ENCODE results near the gene OR4B1. TPM values are rescaled to one million over a fixed set of nuclear protein-coding genes. Genes with fewer than 3 reads are reported as not detected.
"Not testable (repeated sequence)": the region's sequence is repeated elsewhere in the genome, so short reads cannot be mapped to it uniquely, and the experiment has no call there.

The OR4B1 gene
- total RNA-seq, 1 experiment from 2014 or later, result not detected

DNA sequence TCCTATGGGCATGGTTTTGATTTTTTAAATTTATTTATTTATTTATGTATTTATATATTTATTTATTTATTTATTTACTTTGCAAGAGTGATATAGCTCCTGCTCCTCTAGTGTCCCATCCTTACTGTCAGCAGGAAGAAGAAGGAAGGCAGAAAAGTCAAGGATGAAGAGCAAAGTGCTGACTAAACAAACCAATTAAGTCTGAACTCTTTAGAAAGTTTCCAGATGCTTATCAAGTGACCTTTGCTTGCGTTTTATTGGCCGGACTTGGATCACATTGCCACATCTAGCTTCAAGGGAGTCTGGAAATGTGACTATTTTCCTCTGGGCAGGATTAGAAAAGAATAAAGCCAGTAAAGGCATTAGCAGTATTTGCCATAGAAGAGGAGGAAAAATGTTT, 8.7 kb upstream of the OR4B1 start:
- no peak for DNase-seq
- Histone ChIP-seq H3K4me3 (ENCODE audit: insufficient read depth, low read depth, low read length) (no peak overlapping the region), H3K36me3 (replicated peaks; ENCODE audit: control insufficient read depth, insufficient read depth, low read length) (no peaks in the 10 kb centered on the region), H3K27me3 (ENCODE audit: control insufficient read depth, insufficient read depth, low read length) (no peaks in the 10 kb centered on the region)

DNA sequence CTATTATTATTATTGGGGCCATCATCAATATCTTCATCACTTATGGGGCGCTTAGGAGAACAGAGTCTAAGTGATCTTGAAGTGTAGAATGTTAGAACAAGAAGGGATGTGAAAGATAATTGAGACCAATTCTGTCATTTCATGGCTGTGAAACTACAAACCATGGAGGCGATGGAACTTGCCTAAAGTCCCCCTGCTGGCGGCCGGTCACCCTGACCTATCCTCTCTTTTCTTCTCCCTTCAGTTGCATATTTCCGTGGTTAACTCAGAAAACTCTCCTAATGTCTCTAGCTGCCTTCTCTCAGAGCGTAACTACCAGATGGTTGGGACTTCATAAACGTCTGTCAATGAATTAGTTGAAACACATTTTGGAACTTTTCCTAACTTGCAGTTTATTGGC, 6.6 kb upstream of the OR4B1 start:
- DNase-seq, result no peak
- no peaks in the 10 kb centered on the region for H3K27me3 ChIP-seq (ENCODE audit: control insufficient read depth, insufficient read depth, low read length)
- H3K36me3 ChIP-seq (replicated peaks; ENCODE audit: control insufficient read depth, insufficient read depth, low read length), result no peaks in the 10 kb centered on the region
- no peak overlapping the region for H3K4me3 ChIP-seq (ENCODE audit: insufficient read depth, low read depth, low read length)

DNA sequence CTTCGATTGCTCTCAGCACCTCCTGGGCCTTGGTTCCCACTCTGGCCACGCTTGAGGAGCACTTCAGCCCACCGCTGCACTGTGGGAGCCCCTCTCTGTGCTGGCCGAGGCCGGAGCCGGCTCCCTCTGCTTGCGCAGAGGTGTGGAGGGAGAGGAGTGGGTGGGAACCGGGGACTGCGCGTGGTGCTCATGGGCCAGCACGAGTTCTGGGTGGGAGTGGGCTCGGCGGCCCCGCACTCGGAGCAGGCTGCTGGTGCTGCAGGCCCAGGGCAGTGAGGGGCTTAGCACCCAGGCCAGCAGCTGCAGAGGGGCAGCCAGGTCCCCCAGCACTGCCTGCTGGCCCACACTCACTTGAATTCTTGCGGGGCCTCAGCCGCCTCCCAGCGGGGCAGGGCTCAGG, 12.2 kb downstream of the OR4B1 start:
- Histone ChIP-seq H3K36me3 (replicated peaks; ENCODE audit: control insufficient read depth, insufficient read depth, low read length) (no peaks in the 10 kb centered on the region), H3K27me3 (ENCODE audit: control insufficient read depth, insufficient read depth, low read length) (no peaks in the 10 kb centered on the region)
- DNase-seq, result no peak

DNA sequence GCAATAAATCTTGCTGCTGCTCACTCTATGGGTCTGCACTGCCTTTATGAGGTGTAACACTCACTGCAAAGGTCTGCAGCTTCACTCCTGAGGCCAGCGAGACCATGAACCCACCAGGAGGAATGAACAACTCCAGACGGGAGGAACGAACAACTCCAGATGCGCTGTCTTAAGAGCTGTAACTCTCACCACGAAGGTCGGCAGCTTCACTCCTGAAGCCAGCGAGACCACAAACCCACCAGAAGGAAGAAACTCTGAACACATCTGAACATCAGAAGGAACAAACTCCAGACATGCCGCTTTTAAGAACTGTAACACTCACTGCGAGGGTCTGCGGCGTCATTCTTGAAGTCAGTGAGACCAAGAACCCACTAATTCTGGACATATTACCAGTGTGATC, 13.4 kb downstream of the OR4B1 start:
- not testable (repeated sequence) for H3K27me3 ChIP-seq (ENCODE audit: control insufficient read depth, insufficient read depth, low read length); H3K36me3 ChIP-seq (replicated peaks; ENCODE audit: control insufficient read depth, insufficient read depth, low read length); DNase-seq; H3K4me3 ChIP-seq (ENCODE audit: insufficient read depth, low read depth, low read length)

More for the DNA sequence above, 12.2 kb downstream of the OR4B1 start:
- H3K4me3 ChIP-seq (ENCODE audit: insufficient read depth, low read depth, low read length), result no peak overlapping the region

DNA sequence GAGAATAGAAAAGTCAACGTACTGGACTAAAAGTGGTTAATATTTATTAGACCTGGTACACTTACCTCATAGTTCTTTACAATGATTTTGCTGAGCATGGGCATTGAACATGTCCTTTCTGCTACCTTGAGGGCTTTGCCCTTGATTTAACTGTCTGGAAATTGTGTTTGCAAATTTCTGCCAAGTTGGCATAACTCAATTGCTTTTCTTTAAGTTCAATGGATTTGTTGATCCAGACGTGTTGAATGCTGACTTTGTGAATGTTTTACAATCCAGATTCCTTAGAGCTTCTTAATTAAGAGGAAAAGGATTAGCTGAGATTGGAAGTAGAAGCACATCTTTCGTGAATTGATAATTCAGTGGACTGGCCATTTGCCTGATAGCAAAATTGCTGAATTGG, 21.1 kb downstream of the OR4B1 start:
- no peak for DNase-seq
- H3K27me3 ChIP-seq (ENCODE audit: control insufficient read depth, insufficient read depth, low read length), result no peaks in the 10 kb centered on the region
- no peak overlapping the region for H3K4me3 ChIP-seq (ENCODE audit: insufficient read depth, low read depth, low read length)
- H3K36me3 ChIP-seq (replicated peaks; ENCODE audit: control insufficient read depth, insufficient read depth, low read length), result no peaks in the 10 kb centered on the region

DNA sequence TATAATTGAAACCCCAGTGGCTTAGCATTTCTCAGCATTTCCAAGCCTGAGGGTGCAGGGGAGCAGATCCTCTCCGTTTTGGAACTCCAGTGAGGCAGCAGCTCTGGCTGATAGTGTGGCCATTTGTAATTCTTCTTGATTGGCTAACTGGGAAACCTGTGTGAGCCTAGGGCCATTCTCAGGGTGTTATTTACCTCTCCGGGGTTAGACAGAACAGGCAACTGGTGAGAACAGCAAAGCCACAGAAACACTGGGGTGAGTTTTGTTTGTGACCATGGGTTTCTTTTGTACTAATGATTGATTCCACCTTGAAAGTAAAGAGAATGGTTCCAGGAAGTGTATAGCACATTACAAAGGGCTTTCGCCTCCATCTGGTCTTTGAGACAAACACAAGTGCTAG, 25.9 kb downstream of the OR4B1 start:
- no peak for DNase-seq
- Histone ChIP-seq H3K36me3 (replicated peaks; ENCODE audit: control insufficient read depth, insufficient read depth, low read length) (no peaks in the 10 kb centered on the region), H3K4me3 (ENCODE audit: insufficient read depth, low read depth, low read length) (no peak overlapping the region)

DNA sequence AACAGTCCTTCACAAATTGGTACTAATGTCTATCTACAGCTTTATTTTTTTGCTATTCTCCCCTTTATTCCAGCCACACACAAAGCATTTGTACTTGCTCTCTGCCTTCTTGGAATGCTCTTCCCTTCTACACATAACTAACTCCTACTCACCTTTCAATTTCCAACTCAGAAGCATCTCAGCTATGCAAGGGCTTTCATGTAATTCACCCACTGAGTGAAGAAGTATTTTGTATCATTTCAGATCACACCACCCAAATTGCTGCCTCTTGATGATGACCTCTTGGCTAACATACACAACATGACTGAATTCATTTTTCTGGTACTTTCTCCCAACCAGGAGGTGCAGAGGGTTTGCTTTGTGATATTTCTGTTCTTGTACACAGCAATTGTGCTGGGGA, 28.2 kb downstream of the OR4B1 start, which contains the start of gene OR4X2:
Gene OR4X2, plus strand, starts transcription at position 301 of the 400 bp plus-strand sequence. Its CDS starts 0 bp downstream, at position 301.
- no peaks in the 10 kb centered on the region for H3K36me3 ChIP-seq (replicated peaks; ENCODE audit: control insufficient read depth, insufficient read depth, low read length)
- no peaks in the 10 kb centered on the region for H3K27me3 ChIP-seq (ENCODE audit: control insufficient read depth, insufficient read depth, low read length)
- H3K4me3 ChIP-seq (ENCODE audit: insufficient read depth, low read depth, low read length), result no peak within 1 kb of the TSS
- DNase-seq, result no peak

More for the DNA sequence above, 25.9 kb downstream of the OR4B1 start:
- no peaks in the 10 kb centered on the region for H3K27me3 ChIP-seq (ENCODE audit: control insufficient read depth, insufficient read depth, low read length)

DNA sequence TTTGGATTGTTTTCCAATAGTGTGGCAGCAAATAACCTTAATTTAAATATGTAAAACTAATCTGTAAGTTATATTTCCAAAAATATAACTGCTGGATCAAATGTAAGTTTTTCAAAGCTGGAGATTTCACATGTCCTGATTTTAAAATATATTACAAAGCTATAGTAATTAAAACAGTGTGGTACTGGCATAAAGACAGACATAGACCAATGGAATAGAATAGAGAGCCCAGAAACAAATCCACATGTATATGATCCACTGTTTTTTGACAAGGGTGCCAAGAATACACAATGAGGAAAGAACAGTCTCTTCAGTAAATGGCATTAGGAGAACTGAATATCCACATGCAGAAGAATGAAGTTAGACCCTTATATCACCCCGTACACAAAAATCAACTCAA, 32.3 kb downstream of the OR4B1 start:
- no peak for DNase-seq
- Histone ChIP-seq H3K36me3 (replicated peaks; ENCODE audit: control insufficient read depth, insufficient read depth, low read length) (no peaks in the 10 kb centered on the region), H3K4me3 (ENCODE audit: insufficient read depth, low read depth, low read length) (no peak overlapping the region), H3K27me3 (ENCODE audit: control insufficient read depth, insufficient read depth, low read length) (no peaks in the 10 kb centered on the region)

DNA sequence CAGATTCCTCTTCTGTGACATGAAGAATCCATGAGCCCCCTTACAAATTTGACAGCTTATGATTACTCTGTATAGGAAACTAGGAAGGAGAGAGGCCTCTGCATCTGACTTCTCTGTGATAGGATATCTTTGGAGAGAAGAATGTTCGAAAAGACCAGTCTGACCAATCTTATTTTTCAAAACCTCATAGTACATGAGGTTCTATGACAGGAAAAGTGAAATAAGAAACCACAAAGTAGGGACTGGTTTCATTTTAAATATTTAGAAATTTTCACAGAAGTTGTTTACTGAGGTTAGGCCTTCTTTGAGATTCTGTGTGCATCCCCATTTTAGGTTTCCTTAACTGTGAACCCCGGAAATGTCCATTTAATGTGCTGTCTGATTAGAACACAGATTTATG, 45.0 kb downstream of the OR4B1 start:
- no peak overlapping the region for H3K4me3 ChIP-seq (ENCODE audit: insufficient read depth, low read depth, low read length)
- no peaks in the 10 kb centered on the region for H3K36me3 ChIP-seq (replicated peaks; ENCODE audit: control insufficient read depth, insufficient read depth, low read length)
- H3K27me3 ChIP-seq (ENCODE audit: control insufficient read depth, insufficient read depth, low read length), result no peaks in the 10 kb centered on the region
- no peak for DNase-seq

DNA sequence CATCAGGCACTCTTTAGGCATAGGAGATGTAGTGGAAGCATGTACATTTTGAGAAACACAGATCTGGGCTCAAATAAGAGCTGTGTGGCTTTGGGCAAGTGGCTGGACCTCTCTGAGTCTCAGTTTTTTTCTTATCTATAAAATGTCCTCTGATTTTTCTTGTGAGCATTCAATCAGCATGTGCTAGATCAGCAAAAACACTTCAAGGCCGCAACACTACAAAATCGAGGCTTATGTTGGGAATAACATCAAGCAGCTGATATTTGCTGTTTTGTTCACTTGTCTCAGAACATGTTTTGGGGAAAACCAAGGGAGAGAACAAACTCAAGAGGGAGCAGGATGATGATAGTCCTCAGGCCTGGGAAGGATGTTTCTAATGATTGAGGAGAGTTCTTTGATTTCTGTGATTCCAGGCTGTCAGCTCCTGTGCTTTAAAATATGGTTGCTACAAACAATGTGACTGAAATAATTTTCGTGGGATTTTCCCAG, 46.9 kb downstream of the OR4B1 start, which contains the start of gene OR4X1:
Gene OR4X1, plus strand, starts transcription at position 439 of the 489 bp plus-strand sequence. Its CDS starts 0 bp downstream, at position 439.
- Histone ChIP-seq H3K36me3 (replicated peaks; ENCODE audit: control insufficient read depth, insufficient read depth, low read length) (no peaks in the 10 kb centered on the region), H3K27me3 (ENCODE audit: control insufficient read depth, insufficient read depth, low read length) (no peaks in the 10 kb centered on the region), H3K4me3 (ENCODE audit: insufficient read depth, low read depth, low read length) (no peak within 1 kb of the TSS)
- DNase-seq, result no peak

Other genes starting within 250 kb of the OR4B1 start
- gene PTPRJ, start 236.3 kb upstream of the OR4B1 start, total RNA-seq (2014; rRNA removed; shearing (Covaris generic)), result 10.0 and 12.0 TPM in 2 replicates
- gene OR4X2, start 28.3 kb downstream of the OR4B1 start, total RNA-seq (2014; rRNA removed; shearing (Covaris generic)), result 1.00 TPM in 1 of 2 replicates, not detected in the other
- gene OR4X1, start 47.1 kb downstream of the OR4B1 start, total RNA-seq (2014; rRNA removed; shearing (Covaris generic)), result not detected in 2 replicates
- not detected in 2 replicates for gene OR4S1, start 89.4 kb downstream of the OR4B1 start, total RNA-seq (2014; rRNA removed; shearing (Covaris generic))
- not detected in 2 replicates for gene OR4C3, start 108.1 kb downstream of the OR4B1 start, total RNA-seq (2014; rRNA removed; shearing (Covaris generic))
- gene OR4C5, start 149.7 kb downstream of the OR4B1 start, total RNA-seq (2014; rRNA removed; shearing (Covaris generic)), result not detected in 2 replicates

Measured in H7 (cell line).